HUDEP-2 (cell line): ENCODE data around the gene CCNH.

Source experiments
- DNase-seq, 76 experiments: peaks; one replicate each; lab custom pipeline; 2025; ENCODE audit not compliant: unreplicated experiment in 76 of 76; lab: John Stamatoyannopoulos, UW

CCNH gene

GRCh38 chr5:87412630-87413342 is at the start of gene CCNH:
CCNH (minus strand) TSS chr5:87412930; CDS start chr5:87412794, 136 bp downstream.
- peak; percentile 18 to 97 (median 93) for DNase-seq

GRCh38 chr5:87457706-87458105 is 45.0 kb upstream of the CCNH start:
- DNase-seq = no peak

- no peak for DNase-seq
Observed at GRCh38 chr5:87453801-87454200, 41.1 kb upstream of the CCNH start.

- DNase-seq = no peak
Observed at GRCh38 chr5:87452837-87453236, 40.1 kb upstream of the CCNH start.

- no peak for DNase-seq
Observed at GRCh38 chr5:87442419-87442818, 29.7 kb upstream of the CCNH start.

- DNase-seq = no peak
Observed at GRCh38 chr5:87438231-87438630, 25.5 kb upstream of the CCNH start.

GRCh38 chr5:87437724-87438123 is 25.0 kb upstream of the CCNH start:
- no peak for DNase-seq

- no peak for DNase-seq
Observed at GRCh38 chr5:87435144-87435694, 22.5 kb upstream of the CCNH start.

GRCh38 chr5:87434461-87434860 is 21.7 kb upstream of the CCNH start:
- no peak for DNase-seq

- no peak for DNase-seq
Observed at GRCh38 chr5:87433945-87434344, 21.2 kb upstream of the CCNH start.

GRCh38 chr5:87432460-87432859 is 19.7 kb upstream of the CCNH start:
- no peak for DNase-seq

- DNase-seq = no peak
Observed at GRCh38 chr5:87430863-87431457, 18.2 kb upstream of the CCNH start.

GRCh38 chr5:87423755-87424154 is 11.0 kb upstream of the CCNH start:
- no peak for DNase-seq

- DNase-seq = no peak
Observed at GRCh38 chr5:87421307-87421706, 8.6 kb upstream of the CCNH start.

- DNase-seq = no peak
Observed at GRCh38 chr5:87418506-87418905, 5.8 kb upstream of the CCNH start.

- DNase-seq = peak in 4 of 76 experiments; percentile 5 to 25 (median 20)
Observed at GRCh38 chr5:87413343-87413645, 564 bp upstream of the CCNH start.

GRCh38 chr5:87411973-87412629 is 629 bp downstream of the CCNH start:
- peak in 58 of 76 experiments; percentile 2 to 61 (median 19) for DNase-seq

- DNase-seq = peak in 1 of 76 experiments; percentile 19
Observed at GRCh38 chr5:87411586-87411972, 1.2 kb downstream of the CCNH start.

GRCh38 chr5:87410931-87411330 is 1.8 kb downstream of the CCNH start:
- no peak for DNase-seq

- no peak for DNase-seq
Observed at GRCh38 chr5:87408204-87408603, 4.5 kb downstream of the CCNH start.

GRCh38 chr5:87405472-87406155 is 7.1 kb downstream of the CCNH start:
- DNase-seq = no peak
